Fibroblast of pulmonary artery (primary cell): Measurements from ENCODE around the gene GJA3.

Experiments
- DNase-seq: peaks from one replicate; pipeline ENCODE4 v3.0.0-alpha.2; 2010; ENCODE audit warnings: low read depth
- H3K4me3 ChIP-seq: replicated peaks from 2 replicates; pipeline ENCODE4 v1.5.1; 2011; ENCODE audit warnings: low read depth, mild to moderate bottlenecking, control low read depth, low read length, moderate library complexity
- TF ChIP-seq, protein P1 (sequence below): IDR thresholded peaks from 2 replicates; pipeline ENCODE4 v1.5.1; 2011; ENCODE audit warnings: mild to moderate bottlenecking, control low read depth, low read length, inconsistent platforms; ENCODE audit errors: missing control alignments

Gene GJA3

DNA sequence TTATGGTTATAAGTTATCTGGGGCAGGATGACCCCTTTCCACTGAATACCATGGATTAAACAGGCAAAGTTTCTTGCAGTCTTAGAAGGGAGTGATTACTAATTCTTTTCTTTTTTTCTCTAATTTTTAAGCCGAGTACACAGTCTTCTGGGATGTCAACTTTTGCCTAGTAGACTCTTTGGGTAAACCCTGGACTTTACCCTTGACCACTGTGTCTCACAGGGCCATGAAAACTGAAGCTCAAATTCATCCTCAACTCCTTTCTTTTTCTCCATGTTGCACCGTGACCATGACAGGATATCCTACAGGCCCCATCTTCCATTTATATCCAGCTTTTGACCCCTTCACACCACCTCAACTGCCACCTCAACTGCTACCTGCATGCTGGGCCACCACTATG lies 51.8 kb downstream of the GJA3 start:
- no peak overlapping the region for H3K4me3 ChIP-seq
- no peak for DNase-seq
- TF ChIP-seq, protein P1, sequence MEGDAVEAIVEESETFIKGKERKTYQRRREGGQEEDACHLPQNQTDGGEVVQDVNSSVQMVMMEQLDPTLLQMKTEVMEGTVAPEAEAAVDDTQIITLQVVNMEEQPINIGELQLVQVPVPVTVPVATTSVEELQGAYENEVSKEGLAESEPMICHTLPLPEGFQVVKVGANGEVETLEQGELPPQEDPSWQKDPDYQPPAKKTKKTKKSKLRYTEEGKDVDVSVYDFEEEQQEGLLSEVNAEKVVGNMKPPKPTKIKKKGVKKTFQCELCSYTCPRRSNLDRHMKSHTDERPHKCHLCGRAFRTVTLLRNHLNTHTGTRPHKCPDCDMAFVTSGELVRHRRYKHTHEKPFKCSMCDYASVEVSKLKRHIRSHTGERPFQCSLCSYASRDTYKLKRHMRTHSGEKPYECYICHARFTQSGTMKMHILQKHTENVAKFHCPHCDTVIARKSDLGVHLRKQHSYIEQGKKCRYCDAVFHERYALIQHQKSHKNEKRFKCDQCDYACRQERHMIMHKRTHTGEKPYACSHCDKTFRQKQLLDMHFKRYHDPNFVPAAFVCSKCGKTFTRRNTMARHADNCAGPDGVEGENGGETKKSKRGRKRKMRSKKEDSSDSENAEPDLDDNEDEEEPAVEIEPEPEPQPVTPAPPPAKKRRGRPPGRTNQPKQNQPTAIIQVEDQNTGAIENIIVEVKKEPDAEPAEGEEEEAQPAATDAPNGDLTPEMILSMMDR: no peak

DNA sequence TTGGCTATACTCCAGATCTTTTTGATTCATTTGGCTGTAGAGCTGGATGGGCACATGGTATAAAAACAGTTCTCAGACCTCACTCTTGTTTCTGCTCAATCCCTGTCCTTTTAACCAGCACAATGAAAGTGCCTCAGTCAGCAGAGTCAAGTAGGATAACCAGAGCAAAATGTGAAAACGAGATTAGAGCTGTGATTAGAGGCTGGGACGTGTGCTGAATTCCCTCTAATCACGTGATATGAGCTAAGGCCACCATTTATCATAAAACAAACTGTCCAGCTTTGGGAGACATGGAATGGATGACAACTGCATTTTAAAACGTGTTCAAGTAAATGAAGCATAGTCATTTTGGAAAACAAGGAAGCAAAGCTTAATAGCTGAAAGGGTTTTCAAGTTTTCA lies 54.1 kb downstream of the GJA3 start:
- no peak overlapping the region for H3K4me3 ChIP-seq
- DNase-seq: no peak
- TF ChIP-seq, protein P1: no peak

DNA sequence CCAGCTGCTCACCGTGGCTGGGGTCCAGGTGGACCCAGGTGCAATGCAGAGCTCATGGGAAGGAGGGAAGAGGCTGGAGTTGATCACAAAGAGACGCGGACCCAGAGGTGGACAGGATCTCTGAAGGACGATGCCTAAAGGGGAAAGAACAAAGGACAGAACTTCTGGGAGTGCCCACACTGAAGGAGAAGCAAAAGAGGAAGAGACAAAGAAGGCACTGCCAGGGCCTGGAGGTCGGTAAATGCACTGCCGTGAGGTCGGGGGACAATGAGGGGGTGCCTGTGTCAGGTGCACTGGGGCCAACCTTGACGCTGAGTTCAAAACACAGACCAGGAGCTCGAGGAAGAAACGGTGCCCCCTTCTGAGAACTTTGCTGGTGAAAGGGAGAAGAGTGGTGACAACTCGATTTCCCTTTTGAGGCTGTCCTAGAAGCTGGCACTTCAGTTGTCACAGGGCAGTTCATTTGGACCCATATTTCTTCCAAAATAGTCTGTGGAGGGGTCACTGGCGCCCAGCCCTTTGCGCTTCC lies 55.6 kb downstream of the GJA3 start:
- no peak for DNase-seq
- H3K4me3 ChIP-seq: no peak overlapping the region

DNA sequence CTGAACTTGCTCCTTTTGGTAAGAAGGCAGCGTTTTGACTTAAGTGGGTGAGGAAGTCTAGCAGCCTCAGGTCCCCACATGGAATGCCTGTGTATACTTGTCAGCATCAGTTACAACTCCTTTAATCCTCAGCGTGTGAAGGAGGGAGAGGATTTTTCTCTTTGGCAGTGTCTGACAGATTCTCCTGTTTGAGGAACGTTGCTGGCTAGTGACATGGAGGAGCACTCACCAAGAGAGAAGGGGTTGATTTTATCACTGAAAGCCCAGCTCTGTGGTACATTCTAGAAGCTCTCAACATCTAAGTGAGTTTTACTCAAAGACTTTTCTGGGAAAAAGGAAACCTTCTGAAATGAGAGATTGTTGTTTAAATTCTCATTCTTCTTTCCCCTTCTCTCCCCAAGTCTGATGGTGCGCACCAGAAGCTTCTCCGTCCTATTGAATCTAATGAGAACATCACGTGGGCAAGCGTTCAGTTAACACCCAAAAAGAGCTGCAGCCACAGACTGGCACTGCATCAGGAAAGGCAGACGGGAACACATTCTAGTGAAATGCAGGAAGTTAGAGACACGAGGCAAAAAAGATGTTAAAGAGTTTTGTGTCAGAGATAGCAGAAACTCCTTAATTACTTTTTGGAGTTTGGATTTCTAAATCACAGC lies 58.2 kb downstream of the GJA3 start:
- no peak for DNase-seq
- TF ChIP-seq, protein P1: no peak
- H3K4me3 ChIP-seq: no peak overlapping the region

More for the DNA sequence above, 55.6 kb downstream of the GJA3 start:
- TF ChIP-seq, protein P1: no peak

DNA sequence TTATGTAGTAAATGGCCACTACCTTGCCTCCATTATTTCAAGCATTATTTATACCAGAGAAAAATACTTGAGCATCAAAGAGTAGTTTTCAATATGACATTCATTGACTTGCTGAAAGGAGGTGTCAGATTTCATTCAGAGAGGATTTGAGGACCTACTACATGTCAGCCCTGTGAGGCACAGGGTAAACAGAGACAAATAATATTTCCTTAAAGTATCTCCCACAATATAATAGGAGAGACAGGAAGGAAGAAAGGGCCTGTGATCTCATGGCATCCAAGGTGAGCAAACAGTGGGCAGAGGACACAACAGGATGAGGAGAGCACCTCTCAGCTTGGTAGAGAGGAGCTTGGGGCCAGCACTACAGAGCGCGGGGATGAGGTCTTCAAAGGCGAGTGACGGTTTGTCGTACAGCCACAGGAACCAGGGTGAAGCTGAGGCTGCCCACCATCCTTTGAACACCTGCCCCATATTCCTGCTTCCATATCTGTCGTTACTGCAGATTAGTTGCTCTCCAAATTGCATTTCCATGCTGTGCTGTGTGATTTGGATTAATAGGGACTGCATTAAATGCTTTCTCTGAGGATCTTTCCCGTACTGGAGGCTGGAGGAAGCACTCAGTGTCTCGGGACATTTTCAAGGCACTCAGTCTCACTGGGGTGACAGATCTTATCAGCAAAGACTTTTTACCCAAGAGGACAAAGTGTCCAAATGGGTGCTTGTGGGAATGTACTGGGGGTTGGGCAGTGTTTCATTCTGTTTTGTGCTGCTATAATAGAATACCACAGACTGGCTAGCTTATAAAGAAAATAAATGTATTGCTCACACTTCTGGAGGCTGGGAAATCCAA lies 59.2 kb downstream of the GJA3 start:
- TF ChIP-seq, protein P1: no peak
- no peak for DNase-seq
- no peak overlapping the region for H3K4me3 ChIP-seq

DNA sequence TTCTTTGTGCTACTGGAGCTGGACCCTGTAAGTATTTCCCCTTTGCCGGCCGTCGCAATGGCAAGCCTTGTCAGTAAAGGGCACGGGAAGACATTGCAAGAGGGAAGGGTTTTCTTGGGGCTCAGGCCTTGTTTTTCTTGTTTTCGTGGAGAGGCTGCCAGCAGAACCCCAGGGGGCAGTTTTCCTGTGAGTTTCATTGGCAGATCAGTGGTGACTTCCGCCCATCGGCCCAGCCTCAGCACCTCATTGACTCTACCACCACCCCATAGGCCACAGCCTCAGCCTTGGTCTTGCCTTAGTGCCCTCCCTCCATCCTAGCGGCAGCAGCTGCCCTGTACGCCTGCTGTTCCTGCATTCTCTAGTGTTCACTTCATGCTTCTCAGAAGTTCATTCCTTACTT lies 61.5 kb downstream of the GJA3 start:
- H3K4me3 ChIP-seq: no peak overlapping the region
- TF ChIP-seq, protein P1: no peak
- no peak for DNase-seq
